ENCODE measurements around the gene TBC1D19. TPM values are rescaled to one million over a fixed set of nuclear protein-coding genes. Genes with fewer than 3 reads are reported as not detected.

The TBC1D19 gene
- total RNA-seq, 2 experiments from 2014 or later, result 4.3 to 5.0 TPM

- Mint-ChIP-seq H3K27ac (no peak overlapping the region), H3K4me3 (no peak overlapping the region), H3K9me3 (no peaks in the 10 kb centered on the region), H3K36me3 (peaks cover 5% of the 10 kb centered on the region), H3K4me1 (ENCODE audit: low read depth) (no peaks in the 10 kb centered on the region), H3K27me3 (no peaks in the 10 kb centered on the region)
- intact Hi-C loops (cut with micrococcal nuclease), result loop anchor here (10.0 kb wide), 1 partner anchor 700 kb away; no protein-coding TSS in a partner anchor
- DNase-seq, result no peak
- CTCF ChIA-PET, result no interaction called here
- POLR2A ChIA-PET, result no interaction called here
Observed at GRCh38 chr4:26724534-26724933, 140.7 kb downstream of the TBC1D19 start.

GRCh38 chr4:26726655-26727387 lies 142.9 kb downstream of the TBC1D19 start:
- Mint-ChIP-seq H3K36me3 (peaks cover 8% of the 10 kb centered on the region), H3K4me3 (no peak overlapping the region), H3K27me3 (no peaks in the 10 kb centered on the region), H3K9me3 (no peaks in the 10 kb centered on the region), H3K4me1 (ENCODE audit: low read depth) (peaks cover 11% of the 10 kb centered on the region), H3K27ac (no peak overlapping the region)
- ChIA-PET CTCF (no interaction called here), POLR2A (no interaction called here)
- DNase-seq, result no peak
- intact Hi-C loops (cut with micrococcal nuclease), result loop anchor here (10.0 kb wide), 1 partner anchor 702 kb away; no protein-coding TSS in a partner anchor

GRCh38 chr4:26727844-26728243 lies 144.0 kb downstream of the TBC1D19 start:
- no peak overlapping the region for H3K27ac Mint-ChIP-seq
- H3K27me3 Mint-ChIP-seq, result no peaks in the 10 kb centered on the region
- H3K36me3 Mint-ChIP-seq, result peaks cover 8% of the 10 kb centered on the region
- H3K9me3 Mint-ChIP-seq, result no peaks in the 10 kb centered on the region
- no peak overlapping the region for H3K4me3 Mint-ChIP-seq
- H3K4me1 Mint-ChIP-seq (ENCODE audit: low read depth), result peaks cover 11% of the 10 kb centered on the region
- intact Hi-C loops (cut with micrococcal nuclease), result loop anchor here (10.0 kb wide), 1 partner anchor 703 kb away; no protein-coding TSS in a partner anchor
- DNase-seq, result no peak
- ChIA-PET POLR2A (interaction anchor here (0.5 kb wide), 1 partner anchor 13 kb away, joined by 3 read pairs; no protein-coding TSS in a partner anchor), CTCF (no interaction called here)

- Mint-ChIP-seq H3K27ac (no peak overlapping the region), H3K36me3 (peaks cover 8% of the 10 kb centered on the region), H3K9me3 (no peaks in the 10 kb centered on the region), H3K27me3 (no peaks in the 10 kb centered on the region), H3K4me3 (no peak overlapping the region), H3K4me1 (ENCODE audit: low read depth) (peaks cover 11% of the 10 kb centered on the region)
- intact Hi-C loops (cut with micrococcal nuclease), result loop anchor here (10.0 kb wide), 1 partner anchor 704 kb away; no protein-coding TSS in a partner anchor
- POLR2A ChIA-PET, result interaction anchor here (0.9 kb wide), 1 partner anchor 145 kb away, joined by 3 read pairs; the partner anchor contains the start of gene TBC1D19
- DNase-seq, result no peak
- CTCF ChIA-PET, result interaction anchor here (0.7 to 1.0 kb wide), 2 partner anchors 161 to 699 kb away, joined by 3 read pairs; no protein-coding TSS in a partner anchor
Observed at GRCh38 chr4:26729027-26729426, 145.1 kb downstream of the TBC1D19 start.

- no peaks in the 10 kb centered on the region for H3K27me3 Mint-ChIP-seq
- H3K27ac Mint-ChIP-seq, result no peak overlapping the region
- POLR2A ChIA-PET, result interaction anchor here (0.9 kb wide), 1 partner anchor 146 kb away, joined by 3 read pairs; the partner anchor contains the start of gene TBC1D19
- peaks cover 11% of the 10 kb centered on the region for H3K4me1 Mint-ChIP-seq (ENCODE audit: low read depth)
- CTCF ChIA-PET, result interaction anchor here (0.6 to 1.0 kb wide), 2 partner anchors 405 to 700 kb away, joined by 3 read pairs; no protein-coding TSS in a partner anchor
- no peaks in the 10 kb centered on the region for H3K9me3 Mint-ChIP-seq
- no peak for DNase-seq
- H3K4me3 Mint-ChIP-seq, result no peak overlapping the region
- H3K36me3 Mint-ChIP-seq, result peaks cover 8% of the 10 kb centered on the region
- intact Hi-C loops (cut with micrococcal nuclease), result loop anchor here (10.0 kb wide), 1 partner anchor 705 kb away; no protein-coding TSS in a partner anchor
Observed at GRCh38 chr4:26729547-26729946, 145.7 kb downstream of the TBC1D19 start.

GRCh38 chr4:26731351-26732035 lies 147.6 kb downstream of the TBC1D19 start:
- Mint-ChIP-seq H3K27ac (no peak overlapping the region), H3K4me1 (ENCODE audit: low read depth) (peaks cover 11% of the 10 kb centered on the region), H3K9me3 (no peaks in the 10 kb centered on the region), H3K27me3 (no peaks in the 10 kb centered on the region), H3K4me3 (no peak overlapping the region), H3K36me3 (peaks cover 3% of the 10 kb centered on the region)
- ChIA-PET CTCF (no interaction called here), POLR2A (no interaction called here)
- intact Hi-C loops (cut with micrococcal nuclease), result loop anchor here (1.0 to 5.0 kb wide), 2 partner anchors 15 to 126 kb away; no protein-coding TSS in a partner anchor
- DNase-seq, result peak; percentile 11

GRCh38 chr4:26732356-26732755 lies 148.5 kb downstream of the TBC1D19 start:
- H3K4me3 Mint-ChIP-seq, result no peak overlapping the region
- ChIA-PET CTCF (no interaction called here), POLR2A (no interaction called here)
- intact Hi-C loops (cut with micrococcal nuclease), result loop anchor here (5.0 kb wide), 1 partner anchor 125 kb away; no protein-coding TSS in a partner anchor
- H3K27ac Mint-ChIP-seq, result no peak overlapping the region
- H3K27me3 Mint-ChIP-seq, result no peaks in the 10 kb centered on the region
- no peak for DNase-seq
- peaks cover 11% of the 10 kb centered on the region for H3K4me1 Mint-ChIP-seq (ENCODE audit: low read depth)
- peaks cover 3% of the 10 kb centered on the region for H3K36me3 Mint-ChIP-seq
- H3K9me3 Mint-ChIP-seq, result no peaks in the 10 kb centered on the region

- Mint-ChIP-seq H3K9me3 (no peaks in the 10 kb centered on the region), H3K36me3 (peaks cover 1% of the 10 kb centered on the region), H3K27ac (no peak overlapping the region), H3K4me1 (ENCODE audit: low read depth) (peaks cover 2% of the 10 kb centered on the region), H3K27me3 (no peaks in the 10 kb centered on the region), H3K4me3 (no peak overlapping the region)
- ChIA-PET CTCF (no interaction called here), POLR2A (no interaction called here)
- DNase-seq, result no peak
- intact Hi-C loops (cut with micrococcal nuclease), result no loop called here
Observed at GRCh38 chr4:26736621-26737020, 152.7 kb downstream of the TBC1D19 start.

GRCh38 chr4:26737385-26737784 lies 153.5 kb downstream of the TBC1D19 start:
- H3K4me1 Mint-ChIP-seq (ENCODE audit: low read depth), result no peaks in the 10 kb centered on the region
- no peaks in the 10 kb centered on the region for H3K27me3 Mint-ChIP-seq
- H3K36me3 Mint-ChIP-seq, result peaks cover 3% of the 10 kb centered on the region
- no peaks in the 10 kb centered on the region for H3K9me3 Mint-ChIP-seq
- no peak overlapping the region for H3K27ac Mint-ChIP-seq
- POLR2A ChIA-PET, result no interaction called here
- no peak overlapping the region for H3K4me3 Mint-ChIP-seq
- intact Hi-C loops (cut with micrococcal nuclease), result no loop called here
- CTCF ChIA-PET, result interaction anchor here (1.4 kb wide), 1 partner anchor 278 kb away, joined by 3 read pairs; no protein-coding TSS in a partner anchor
- no peak for DNase-seq

- ChIA-PET CTCF (no interaction called here), POLR2A (no interaction called here)
- no peak overlapping the region for H3K4me3 Mint-ChIP-seq
- intact Hi-C loops (cut with micrococcal nuclease), result no loop called here
- H3K27me3 Mint-ChIP-seq, result no peaks in the 10 kb centered on the region
- DNase-seq, result no peak
- H3K9me3 Mint-ChIP-seq, result no peaks in the 10 kb centered on the region
- H3K4me1 Mint-ChIP-seq (ENCODE audit: low read depth), result peaks cover 1% of the 10 kb centered on the region
- peaks cover 15% of the 10 kb centered on the region for H3K36me3 Mint-ChIP-seq
- H3K27ac Mint-ChIP-seq, result no peak overlapping the region
Observed at GRCh38 chr4:26741491-26741871, 157.6 kb downstream of the TBC1D19 start.

GRCh38 chr4:26746802-26747213 lies 162.9 kb downstream of the TBC1D19 start:
- CTCF ChIA-PET, result interaction anchor here (0.6 to 1.0 kb wide), 2 partner anchors 258 to 664 kb away, joined by 3 to 4 read pairs; no protein-coding TSS in a partner anchor
- POLR2A ChIA-PET, result interaction anchor here (0.6 to 1.8 kb wide), 3 partner anchors 114 to 881 kb away, joined by 3 to 5 read pairs (median 3); partner anchors contain the start of gene STIM2
- Mint-ChIP-seq H3K36me3 (peaks cover 29% of the 10 kb centered on the region), H3K4me1 (ENCODE audit: low read depth) (peaks cover 13% of the 10 kb centered on the region), H3K9me3 (no peaks in the 10 kb centered on the region), H3K27ac (no peak overlapping the region), H3K27me3 (no peaks in the 10 kb centered on the region), H3K4me3 (no peak overlapping the region)
- peak; percentile 72 for DNase-seq
- intact Hi-C loops (cut with micrococcal nuclease), result loop anchor here (1.0 to 5.0 kb wide), 5 partner anchors 16 to 255 kb away; partner anchors contain the start of genes STIM2 and TBC1D19

GRCh38 chr4:26748811-26749210 lies 164.9 kb downstream of the TBC1D19 start:
- DNase-seq, result no peak
- POLR2A ChIA-PET, result no interaction called here

More at GRCh38 chr4:26748811-26749210, 164.9 kb downstream of the TBC1D19 start:
- Mint-ChIP-seq H3K27ac (no peak overlapping the region), H3K4me1 (ENCODE audit: low read depth) (peaks cover 16% of the 10 kb centered on the region), H3K27me3 (no peaks in the 10 kb centered on the region), H3K36me3 (peaks cover 22% of the 10 kb centered on the region), H3K9me3 (no peaks in the 10 kb centered on the region), H3K4me3 (no peak overlapping the region)
- intact Hi-C loops (cut with micrococcal nuclease), result loop anchor here (5.0 kb wide), 3 partner anchors 128 to 253 kb away; partner anchors contain the start of gene TBC1D19
- CTCF ChIA-PET, result no interaction called here

Data from activated CD4-positive, alpha-beta memory T cell treated with anti-CD3 and anti-CD28 coated beads for 36 hours (primary cell).